Measurements from ENCODE around the gene ERICH2. TPM values are rescaled to one million over a fixed set of nuclear protein-coding genes. Genes with fewer than 3 reads are reported as not detected.
A peak's percentile ranks its signal among the peaks of the same experiment; 100 is the strongest.

ERICH2 gene
- total and polyA plus RNA-seq, 7 donors = not detected

GRCh38 chr2:170770606-170771420 lies 635 bp downstream of the ERICH2 start:
- WGBS, 2 donors = 1% methylated on average over 82 of the region's 82 CpGs
- H3K27me3 ChIP-seq = no peaks in the 10 kb centered on the region
- H3K27ac ChIP-seq = peak overlapping the region; percentile 74 to 84 (median 79)
- H3K4me1 ChIP-seq = peaks cover 0 to 17% (median 8%) of the 10 kb centered on the region in 4 donors
- TF ChIP-seq POLR2AphosphoS5 (IDR thresholded peaks at IDR 0.05) (peak in 1 of 4 donors; percentile 13), EP300 (IDR thresholded peaks at IDR 0.05) (no peak)
- peak; percentile 88 for DNase-seq
- no peaks in the 10 kb centered on the region for H3K36me3 ChIP-seq
- no peaks in the 10 kb centered on the region for H3K9me3 ChIP-seq
- H3K4me3 ChIP-seq = peak overlapping the region; percentile 69 to 74 (median 71)
- intact Hi-C loops (cut with DNase I) = loop anchor here (2.0 kb wide), 3 partner anchors 42 to 158 kb away; partner anchors contain the start of gene GORASP2

- H3K36me3 ChIP-seq = no peaks in the 10 kb centered on the region
- 9 to 11% methylated on average over 15 of the region's 15 CpGs for WGBS, 2 donors
- no peaks in the 10 kb centered on the region for H3K9me3 ChIP-seq
- no peaks in the 10 kb centered on the region for H3K27me3 ChIP-seq
- intact Hi-C loops (cut with DNase I) = loop anchor here (2.0 kb wide), 3 partner anchors 41 to 157 kb away; partner anchors contain the start of gene GORASP2
- DNase-seq = no peak
- TF ChIP-seq CTCF (IDR thresholded peaks at IDR 0.05) (no peak), POLR2A (IDR thresholded peaks at IDR 0.05) (no peak), EP300 (IDR thresholded peaks at IDR 0.05) (no peak), POLR2AphosphoS5 (IDR thresholded peaks at IDR 0.05) (no peak)
- peaks cover 0 to 17% (median 8%) of the 10 kb centered on the region in 4 donors for H3K4me1 ChIP-seq
- peak overlapping the region; percentile 74 to 84 (median 79) for H3K27ac ChIP-seq
- H3K4me3 ChIP-seq = peak overlapping the region; percentile 69 to 74 (median 71)
Observed at GRCh38 chr2:170771421-170771937, 1.3 kb downstream of the ERICH2 start.

GRCh38 chr2:170772295-170772694 lies 2.1 kb downstream of the ERICH2 start:
- no peak for DNase-seq
- H3K27me3 ChIP-seq = no peaks in the 10 kb centered on the region
- H3K4me1 ChIP-seq = peaks cover 0 to 17% (median 8%) of the 10 kb centered on the region in 4 donors
- H3K9me3 ChIP-seq = no peaks in the 10 kb centered on the region
- TF ChIP-seq POLR2AphosphoS5 (IDR thresholded peaks at IDR 0.05) (no peak), EP300 (IDR thresholded peaks at IDR 0.05) (no peak), POLR2A (IDR thresholded peaks at IDR 0.05) (no peak), CTCF (IDR thresholded peaks at IDR 0.05) (no peak)
- intact Hi-C loops (cut with DNase I) = no loop called here
- no peak overlapping the region for H3K4me3 ChIP-seq
- H3K36me3 ChIP-seq = no peaks in the 10 kb centered on the region
- no peak overlapping the region for H3K27ac ChIP-seq

GRCh38 chr2:170774074-170774473 lies 3.9 kb downstream of the ERICH2 start:
- intact Hi-C loops (cut with DNase I) = no loop called here
- no peaks in the 10 kb centered on the region for H3K9me3 ChIP-seq
- DNase-seq = no peak
- H3K27me3 ChIP-seq = no peaks in the 10 kb centered on the region
- H3K36me3 ChIP-seq = no peaks in the 10 kb centered on the region
- no peak for TF ChIP-seq POLR2A (IDR thresholded peaks at IDR 0.05)
- no peak for TF ChIP-seq CTCF (IDR thresholded peaks at IDR 0.05)
- TF ChIP-seq POLR2AphosphoS5 (IDR thresholded peaks at IDR 0.05) = no peak
- no peak for TF ChIP-seq EP300 (IDR thresholded peaks at IDR 0.05)
- no peak overlapping the region for H3K4me3 ChIP-seq
- peaks cover 0 to 17% (median 8%) of the 10 kb centered on the region in 4 donors for H3K4me1 ChIP-seq
- no peak overlapping the region for H3K27ac ChIP-seq

- no peak for DNase-seq
- intact Hi-C loops (cut with DNase I) = no loop called here
- Histone ChIP-seq H3K36me3 (no peaks in the 10 kb centered on the region), H3K27ac (no peak overlapping the region), H3K27me3 (no peaks in the 10 kb centered on the region), H3K4me3 (no peak overlapping the region), H3K4me1 (no peaks in the 10 kb centered on the region), H3K9me3 (no peaks in the 10 kb centered on the region)
- whole genome bisulfite sequencing, 2 donors = 25 to 50% methylated on average over 2 of the region's 2 CpGs
- TF ChIP-seq POLR2A (IDR thresholded peaks at IDR 0.05) (no peak), EP300 (IDR thresholded peaks at IDR 0.05) (no peak), CTCF (IDR thresholded peaks at IDR 0.05) (no peak), POLR2AphosphoS5 (IDR thresholded peaks at IDR 0.05) (no peak)
Observed at GRCh38 chr2:170778900-170779299, 8.7 kb downstream of the ERICH2 start.

Data from sigmoid colon (tissue), 7 donors.